Measurements from ENCODE around the gene ARL6. TPM values are rescaled to one million over a fixed set of nuclear protein-coding genes. Genes with fewer than 3 reads are reported as not detected.
A peak's percentile ranks its signal among the peaks of the same experiment; 100 is the strongest.

The ARL6 gene
- total RNA-seq: 3.5 TPM
- long read RNA-seq, full-length matches to known transcripts: 5 of 10 reads
- long read RNA-seq, partial matches to known transcripts: 1 of 10 reads
- long read RNA-seq, other reads (novel, unspliced or antisense): 4 of 10 reads

GRCh38 chr3:97764407-97765238 is at the start of gene ARL6:
TSS of gene ARL6 (plus strand) at chr3:97764758. CDS start at chr3:97768108, 3,350 bp downstream.
- intact Hi-C loops (cut with DNase I): loop anchor here (5.0 to 10.0 kb wide), 2 partner anchors 58 to 760 kb away; partner anchors contain the start of genes CLDND1 and CRYBG3
- DNase-seq (ENCODE audit: low spot score): peak; percentile 92

- no peak for DNase-seq (ENCODE audit: low spot score)
- intact Hi-C loops (cut with DNase I): no loop called here
Measured at GRCh38 chr3:97719156-97719821, 45.3 kb upstream of the ARL6 start.

- intact Hi-C loops (cut with DNase I): loop anchor here (5.0 kb wide), 1 partner anchor 858 kb away; no protein-coding TSS in a partner anchor
- no peak for DNase-seq (ENCODE audit: low spot score)
Measured at GRCh38 chr3:97720417-97720816, 44.1 kb upstream of the ARL6 start.

- DNase-seq (ENCODE audit: low spot score): no peak
- intact Hi-C loops (cut with DNase I): loop anchor here (5.0 kb wide), 1 partner anchor 859 kb away; no protein-coding TSS in a partner anchor
Measured at GRCh38 chr3:97721446-97721845, 43.1 kb upstream of the ARL6 start.

- intact Hi-C loops (cut with DNase I): no loop called here
- DNase-seq (ENCODE audit: low spot score): no peak
Measured at GRCh38 chr3:97736928-97737327, 27.6 kb upstream of the ARL6 start.

GRCh38 chr3:97738761-97739160 is 25.8 kb upstream of the ARL6 start:
- intact Hi-C loops (cut with DNase I): no loop called here
- DNase-seq (ENCODE audit: low spot score): no peak

GRCh38 chr3:97742036-97742435 is 22.5 kb upstream of the ARL6 start:
- no peak for DNase-seq (ENCODE audit: low spot score)
- intact Hi-C loops (cut with DNase I): no loop called here

- intact Hi-C loops (cut with DNase I): no loop called here
- no peak for DNase-seq (ENCODE audit: low spot score)
Measured at GRCh38 chr3:97744289-97744688, 20.3 kb upstream of the ARL6 start.

- no peak for DNase-seq (ENCODE audit: low spot score)
- intact Hi-C loops (cut with DNase I): loop anchor here (5.0 to 10.0 kb wide), 2 partner anchors 59 to 761 kb away; partner anchors contain the start of genes CLDND1 and CRYBG3
Measured at GRCh38 chr3:97763586-97764406, 762 bp upstream of the ARL6 start.

- intact Hi-C loops (cut with DNase I): loop anchor here (10.0 kb wide), 1 partner anchor 759 kb away; the partner anchor contains the start of gene CLDND1
- no peak for DNase-seq (ENCODE audit: low spot score)
Measured at GRCh38 chr3:97765336-97765735, 778 bp downstream of the ARL6 start.

- intact Hi-C loops (cut with DNase I): no loop called here
- no peak for DNase-seq (ENCODE audit: low spot score)
Measured at GRCh38 chr3:97772926-97773325, 8.4 kb downstream of the ARL6 start.

- intact Hi-C loops (cut with DNase I): no loop called here
- DNase-seq (ENCODE audit: low spot score): no peak
Measured at GRCh38 chr3:97778152-97778551, 13.6 kb downstream of the ARL6 start.

GRCh38 chr3:97793420-97794019 is 29.0 kb downstream of the ARL6 start:
- no peak for DNase-seq (ENCODE audit: low spot score)
- intact Hi-C loops (cut with DNase I): loop anchor here (1.0 to 5.0 kb wide), 2 partner anchors 184 to 230 kb away; no protein-coding TSS in a partner anchor

GRCh38 chr3:97795951-97796350 is 31.4 kb downstream of the ARL6 start:
- intact Hi-C loops (cut with DNase I): no loop called here
- DNase-seq (ENCODE audit: low spot score): no peak

GRCh38 chr3:97804471-97804870 is 39.9 kb downstream of the ARL6 start:
- no peak for DNase-seq (ENCODE audit: low spot score)
- intact Hi-C loops (cut with DNase I): no loop called here

GRCh38 chr3:97810779-97811390 is 46.3 kb downstream of the ARL6 start:
- intact Hi-C loops (cut with DNase I): no loop called here
- no peak for DNase-seq (ENCODE audit: low spot score)

GRCh38 chr3:97815149-97815917 is 50.8 kb downstream of the ARL6 start:
- intact Hi-C loops (cut with DNase I): no loop called here
- no peak for DNase-seq (ENCODE audit: low spot score)

GRCh38 chr3:97816811-97817210 is 52.3 kb downstream of the ARL6 start:
- DNase-seq (ENCODE audit: low spot score): no peak
- intact Hi-C loops (cut with DNase I): no loop called here
